ENCODE measurements around the gene HNRNPAB. TPM values are rescaled to one million over a fixed set of nuclear protein-coding genes. Genes with fewer than 3 reads are reported as not detected.
A peak's percentile ranks its signal among the peaks of the same experiment; 100 is the strongest.

The HNRNPAB gene
- 447 TPM for polyA plus RNA-seq (2013, experiment 1 of 2)
- 445 TPM for polyA plus RNA-seq (2013, experiment 2 of 2)

GRCh38 chr5:178204182-178204934, at the start of gene HNRNPAB:
Gene HNRNPAB, plus strand, starts transcription at chr5:178204533. Its CDS starts 305 bp downstream, at chr5:178204838.
- H2BK5ac ChIP-seq (ENCODE audit: low read length), result peak within 1 kb of the TSS; percentile 94

DNA sequence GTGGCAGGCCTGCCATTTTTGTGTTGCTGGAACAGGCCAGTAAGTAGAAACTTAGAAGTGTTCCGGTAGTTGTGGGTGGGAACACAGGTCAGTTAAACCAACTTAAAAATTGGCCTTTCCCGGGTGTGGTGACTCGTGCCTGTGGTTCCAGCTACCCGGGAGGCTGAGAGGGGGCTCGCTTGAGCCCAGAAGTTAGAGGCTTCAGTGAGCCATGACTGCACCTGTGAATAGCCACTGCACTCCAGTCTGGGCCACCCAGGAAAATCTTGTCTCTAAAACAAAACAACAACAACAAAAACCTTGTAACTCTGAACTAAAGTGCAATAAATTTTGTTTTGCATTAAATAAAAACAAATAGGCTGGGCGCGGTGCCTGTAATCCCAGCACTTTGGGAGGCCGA, 49.3 kb upstream of the HNRNPAB start:
- no peak overlapping the region for H3K27ac ChIP-seq (ENCODE audit: low read depth, low read length)
- no peak overlapping the region for H4K5ac ChIP-seq (ENCODE audit: low read length)
- no peak overlapping the region for H3K18ac ChIP-seq (ENCODE audit: low read length)
- no peaks in the 10 kb centered on the region for H3K27me3 ChIP-seq (ENCODE audit: insufficient read depth, low read length, poor library complexity)
- no peaks in the 10 kb centered on the region for H3K36me3 ChIP-seq (ENCODE audit: control insufficient read depth, insufficient read depth, low read length)
- H3K9ac ChIP-seq (ENCODE audit: low read length), result no peak overlapping the region
- no peak for DNase-seq
- no peak overlapping the region for H3K23ac ChIP-seq (ENCODE audit: low read length)
- peaks cover 4% of the 10 kb centered on the region for H3K79me2 ChIP-seq (ENCODE audit: control insufficient read depth, insufficient read depth, low read length)
- no peak overlapping the region for H2BK15ac ChIP-seq (replicated peaks; ENCODE audit: low read depth)
- H2BK5ac ChIP-seq (ENCODE audit: low read length), result no peak overlapping the region
- H3K4ac ChIP-seq (ENCODE audit: low read depth, low read length), result no peak overlapping the region
- no peak overlapping the region for H2AK5ac ChIP-seq (ENCODE audit: low read length)
- peaks cover 3% of the 10 kb centered on the region for H3K79me1 ChIP-seq (ENCODE audit: low read length)
- no peak overlapping the region for H3K4me2 ChIP-seq (ENCODE audit: low read length)
- H4K8ac ChIP-seq (ENCODE audit: low read depth, low read length), result no peak overlapping the region
- H2BK120ac ChIP-seq (ENCODE audit: low read depth, low read length), result no peak overlapping the region
- WGBS (ENCODE audit: extremely low coverage, insufficient coverage, low lambda C conversion rate), result no CpG with 5 or more reads among the region's 8 CpGs
- H3K4me3 ChIP-seq (ENCODE audit: low read length), result no peak overlapping the region
- H3K4me1 ChIP-seq (ENCODE audit: control insufficient read depth, low read depth, low read length), result no peaks in the 10 kb centered on the region
- no peak overlapping the region for H3K56ac ChIP-seq (ENCODE audit: low read length)

More at GRCh38 chr5:178204182-178204934, at the start of gene HNRNPAB:
- Histone ChIP-seq H3K27me3 (ENCODE audit: insufficient read depth, low read length, poor library complexity) (no peaks in the 10 kb centered on the region), H3K23ac (ENCODE audit: low read length) (peak within 1 kb of the TSS; percentile 97), H4K8ac (ENCODE audit: low read depth, low read length) (peak within 1 kb of the TSS; percentile 30), H4K5ac (ENCODE audit: low read length) (peak within 1 kb of the TSS; percentile 23), H3K56ac (ENCODE audit: low read length) (peak within 1 kb of the TSS; percentile 100), H3K18ac (ENCODE audit: low read length) (peak within 1 kb of the TSS; percentile 98), H3K4me1 (ENCODE audit: control insufficient read depth, low read depth, low read length) (peaks cover 5% of the 10 kb centered on the region), H3K79me1 (ENCODE audit: low read length) (peaks cover 7% of the 10 kb centered on the region), H2BK15ac (replicated peaks; ENCODE audit: low read depth) (no peak within 1 kb of the TSS), H2AK5ac (ENCODE audit: low read length) (no peak within 1 kb of the TSS), H3K4me2 (ENCODE audit: low read length) (peak within 1 kb of the TSS; percentile 92), H3K36me3 (ENCODE audit: control insufficient read depth, insufficient read depth, low read length) (peaks cover 29% of the 10 kb centered on the region), H2BK120ac (ENCODE audit: low read depth, low read length) (peak within 1 kb of the TSS; percentile 52), H3K9ac (ENCODE audit: low read length) (peak within 1 kb of the TSS; percentile 100), H3K4ac (ENCODE audit: low read depth, low read length) (peak within 1 kb of the TSS; percentile 94), H3K4me3 (ENCODE audit: low read length) (peak within 1 kb of the TSS; percentile 100), H3K79me2 (ENCODE audit: control insufficient read depth, insufficient read depth, low read length) (peaks cover 45% of the 10 kb centered on the region), H3K27ac (ENCODE audit: low read depth, low read length) (peak within 1 kb of the TSS; percentile 82)
- DNase-seq, result peak; percentile 97
- WGBS (ENCODE audit: extremely low coverage, insufficient coverage, low lambda C conversion rate), result no CpG with 5 or more reads among the region's 96 CpGs

- Histone ChIP-seq H3K4me3 (ENCODE audit: low read length) (no peak overlapping the region), H3K56ac (ENCODE audit: low read length) (no peak overlapping the region), H3K27ac (ENCODE audit: low read depth, low read length) (no peak overlapping the region), H3K23ac (ENCODE audit: low read length) (no peak overlapping the region), H2BK120ac (ENCODE audit: low read depth, low read length) (no peak overlapping the region), H4K8ac (ENCODE audit: low read depth, low read length) (no peak overlapping the region), H3K18ac (ENCODE audit: low read length) (no peak overlapping the region), H3K4ac (ENCODE audit: low read depth, low read length) (no peak overlapping the region), H2BK15ac (replicated peaks; ENCODE audit: low read depth) (no peak overlapping the region), H3K4me2 (ENCODE audit: low read length) (no peak overlapping the region), H4K5ac (ENCODE audit: low read length) (no peak overlapping the region), H3K79me2 (ENCODE audit: control insufficient read depth, insufficient read depth, low read length) (no peaks in the 10 kb centered on the region), H2AK5ac (ENCODE audit: low read length) (no peak overlapping the region), H3K79me1 (ENCODE audit: low read length) (no peaks in the 10 kb centered on the region), H3K27me3 (ENCODE audit: insufficient read depth, low read length, poor library complexity) (no peaks in the 10 kb centered on the region), H3K4me1 (ENCODE audit: control insufficient read depth, low read depth, low read length) (no peaks in the 10 kb centered on the region), H3K9ac (ENCODE audit: low read length) (no peak overlapping the region), H3K36me3 (ENCODE audit: control insufficient read depth, insufficient read depth, low read length) (no peaks in the 10 kb centered on the region), H2BK5ac (ENCODE audit: low read length) (no peak overlapping the region)
- DNase-seq, result no peak
- WGBS (ENCODE audit: extremely low coverage, insufficient coverage, low lambda C conversion rate), result no CpG with 5 or more reads among the region's 5 CpGs
Measured at GRCh38 chr5:178160176-178160575, 44.2 kb upstream of the HNRNPAB start.

DNA sequence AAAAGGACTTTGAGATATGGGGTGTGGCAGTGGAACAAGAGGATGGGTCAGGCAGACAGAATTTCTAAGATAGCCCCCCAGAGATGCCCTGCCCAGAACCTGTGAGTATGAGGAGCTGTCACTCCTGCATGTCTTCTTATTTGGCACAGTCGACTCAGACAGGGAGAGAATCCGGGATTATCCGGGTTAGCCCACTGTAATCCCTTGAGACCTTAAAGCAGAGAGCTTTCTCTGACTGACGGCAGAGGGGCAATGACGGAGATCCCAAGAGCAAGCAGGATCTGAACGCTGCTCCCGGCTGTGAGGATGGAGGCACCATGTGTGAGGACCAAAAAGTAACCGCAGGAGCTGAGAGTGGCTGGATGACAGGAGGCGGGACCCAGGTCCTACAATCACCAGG, 41.9 kb upstream of the HNRNPAB start:
- H2AK5ac ChIP-seq (ENCODE audit: low read length), result no peak overlapping the region
- H3K9ac ChIP-seq (ENCODE audit: low read length), result no peak overlapping the region
- H3K4me2 ChIP-seq (ENCODE audit: low read length), result no peak overlapping the region
- H3K23ac ChIP-seq (ENCODE audit: low read length), result no peak overlapping the region
- no peaks in the 10 kb centered on the region for H3K4me1 ChIP-seq (ENCODE audit: control insufficient read depth, low read depth, low read length)
- no peak overlapping the region for H3K27ac ChIP-seq (ENCODE audit: low read depth, low read length)
- H3K4ac ChIP-seq (ENCODE audit: low read depth, low read length), result no peak overlapping the region
- H4K8ac ChIP-seq (ENCODE audit: low read depth, low read length), result no peak overlapping the region
- no peaks in the 10 kb centered on the region for H3K27me3 ChIP-seq (ENCODE audit: insufficient read depth, low read length, poor library complexity)
- H3K36me3 ChIP-seq (ENCODE audit: control insufficient read depth, insufficient read depth, low read length), result no peaks in the 10 kb centered on the region
- no peak overlapping the region for H2BK15ac ChIP-seq (replicated peaks; ENCODE audit: low read depth)
- H3K79me2 ChIP-seq (ENCODE audit: control insufficient read depth, insufficient read depth, low read length), result no peaks in the 10 kb centered on the region
- no peaks in the 10 kb centered on the region for H3K79me1 ChIP-seq (ENCODE audit: low read length)
- H2BK5ac ChIP-seq (ENCODE audit: low read length), result no peak overlapping the region
- no peak overlapping the region for H3K4me3 ChIP-seq (ENCODE audit: low read length)
- no peak overlapping the region for H2BK120ac ChIP-seq (ENCODE audit: low read depth, low read length)
- no peak overlapping the region for H4K5ac ChIP-seq (ENCODE audit: low read length)
- WGBS (ENCODE audit: extremely low coverage, insufficient coverage, low lambda C conversion rate), result no CpG with 5 or more reads among the region's 9 CpGs
- DNase-seq, result no peak
- no peak overlapping the region for H3K18ac ChIP-seq (ENCODE audit: low read length)
- no peak overlapping the region for H3K56ac ChIP-seq (ENCODE audit: low read length)

- no peaks in the 10 kb centered on the region for H3K4me1 ChIP-seq (ENCODE audit: control insufficient read depth, low read depth, low read length)
- no peak overlapping the region for H3K56ac ChIP-seq (ENCODE audit: low read length)
- peak overlapping the region; percentile 33 for H3K9ac ChIP-seq (ENCODE audit: low read length)
- H3K27ac ChIP-seq (ENCODE audit: low read depth, low read length), result no peak overlapping the region
- H2BK5ac ChIP-seq (ENCODE audit: low read length), result no peak overlapping the region
- no peaks in the 10 kb centered on the region for H3K79me1 ChIP-seq (ENCODE audit: low read length)
- WGBS (ENCODE audit: extremely low coverage, insufficient coverage, low lambda C conversion rate), result no CpG with 5 or more reads among the region's 33 CpGs
- H3K79me2 ChIP-seq (ENCODE audit: control insufficient read depth, insufficient read depth, low read length), result no peaks in the 10 kb centered on the region
- peak; percentile 87 for DNase-seq
- no peak overlapping the region for H2BK120ac ChIP-seq (ENCODE audit: low read depth, low read length)
- no peak overlapping the region for H3K18ac ChIP-seq (ENCODE audit: low read length)
- no peak overlapping the region for H4K8ac ChIP-seq (ENCODE audit: low read depth, low read length)
- H3K36me3 ChIP-seq (ENCODE audit: control insufficient read depth, insufficient read depth, low read length), result no peaks in the 10 kb centered on the region
- no peak overlapping the region for H4K5ac ChIP-seq (ENCODE audit: low read length)
- H3K4ac ChIP-seq (ENCODE audit: low read depth, low read length), result no peak overlapping the region
- H2BK15ac ChIP-seq (replicated peaks; ENCODE audit: low read depth), result no peak overlapping the region
- no peak overlapping the region for H3K23ac ChIP-seq (ENCODE audit: low read length)
- no peak overlapping the region for H3K4me3 ChIP-seq (ENCODE audit: low read length)
- no peak overlapping the region for H3K4me2 ChIP-seq (ENCODE audit: low read length)
- H2AK5ac ChIP-seq (ENCODE audit: low read length), result no peak overlapping the region
- no peaks in the 10 kb centered on the region for H3K27me3 ChIP-seq (ENCODE audit: insufficient read depth, low read length, poor library complexity)
Measured at GRCh38 chr5:178163772-178164735, 40.3 kb upstream of the HNRNPAB start.

All from mesendoderm (in vitro differentiated cells).